Measurements from ENCODE around the gene PTRH1. TPM values are rescaled to one million over a fixed set of nuclear protein-coding genes. Genes with fewer than 3 reads are reported as not detected.

PTRH1 gene
- total RNA-seq, 1 experiment from 2014 or later: 16.9 TPM

GRCh38 chr9:127698985-127699670 lies 16.3 kb downstream of the PTRH1 start (continued):
- TF ChIP-seq NFE2L1 (CRISPR knock-in tag; IDR thresholded peaks at IDR 0.05) (no peak), ATF3 (CRISPR knock-in tag; conservative IDR thresholded peaks at IDR 0.05) (no peak), CTCF (IDR thresholded peaks at IDR 0.05) (no peak), ARID4B (CRISPR knock-in tag; IDR thresholded peaks at IDR 0.05; ENCODE audit: borderline replicate concordance) (no peak), SMAD3 (CRISPR knock-in tag; IDR thresholded peaks at IDR 0.05; ENCODE audit: borderline replicate concordance) (no peak), FOXP1 (CRISPR knock-in tag; IDR thresholded peaks at IDR 0.05; ENCODE audit: borderline replicate concordance) (peak; percentile 76; the same call in 1 of the 2 replicates), TEAD4 (CRISPR knock-in tag; IDR thresholded peaks at IDR 0.05) (no peak), NFYB (CRISPR knock-in tag; conservative IDR thresholded peaks at IDR 0.05; ENCODE audit: low read depth) (peak; percentile 74), ETV6 (CRISPR knock-in tag; IDR thresholded peaks at IDR 0.05) (no peak), ZNF121 (CRISPR knock-in tag; IDR thresholded peaks at IDR 0.05) (no peak), ZNF138 (CRISPR knock-in tag; conservative IDR thresholded peaks at IDR 0.05) (no peak), CREM (CRISPR knock-in tag; IDR thresholded peaks at IDR 0.05) (peak; percentile 45; the same call in 1 of the 2 replicates), ZNF425 (CRISPR knock-in tag; conservative IDR thresholded peaks at IDR 0.05) (no peak), E2F5 (CRISPR knock-in tag; IDR thresholded peaks at IDR 0.05) (0 out of 2 replicates have a peak, but pooled peaks have one; percentile 26), GABPB1 (CRISPR knock-in tag; IDR thresholded peaks at IDR 0.05) (no peak), KAT7 (CRISPR knock-in tag; IDR thresholded peaks at IDR 0.05; ENCODE audit: borderline replicate concordance) (no peak), ZBTB21 (CRISPR knock-in tag; IDR thresholded peaks at IDR 0.05; ENCODE audit: borderline replicate concordance) (no peak), RORB (CRISPR knock-in tag; IDR thresholded peaks at IDR 0.05) (no peak), IRF1 (CRISPR knock-in tag; IDR thresholded peaks at IDR 0.05) (no peak), FOXJ3 (CRISPR knock-in tag; IDR thresholded peaks at IDR 0.05; ENCODE audit: borderline replicate concordance) (no peak)
- TF ChIP-seq, protein P1, sequence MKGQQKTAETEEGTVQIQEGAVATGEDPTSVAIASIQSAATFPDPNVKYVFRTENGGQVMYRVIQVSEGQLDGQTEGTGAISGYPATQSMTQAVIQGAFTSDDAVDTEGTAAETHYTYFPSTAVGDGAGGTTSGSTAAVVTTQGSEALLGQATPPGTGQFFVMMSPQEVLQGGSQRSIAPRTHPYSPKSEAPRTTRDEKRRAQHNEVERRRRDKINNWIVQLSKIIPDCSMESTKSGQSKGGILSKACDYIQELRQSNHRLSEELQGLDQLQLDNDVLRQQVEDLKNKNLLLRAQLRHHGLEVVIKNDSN (CRISPR knock-in tag; IDR thresholded peaks at IDR 0.05): peak; percentile 73; the same call in 1 of the 2 replicates
- TF ChIP-seq, protein P2, sequence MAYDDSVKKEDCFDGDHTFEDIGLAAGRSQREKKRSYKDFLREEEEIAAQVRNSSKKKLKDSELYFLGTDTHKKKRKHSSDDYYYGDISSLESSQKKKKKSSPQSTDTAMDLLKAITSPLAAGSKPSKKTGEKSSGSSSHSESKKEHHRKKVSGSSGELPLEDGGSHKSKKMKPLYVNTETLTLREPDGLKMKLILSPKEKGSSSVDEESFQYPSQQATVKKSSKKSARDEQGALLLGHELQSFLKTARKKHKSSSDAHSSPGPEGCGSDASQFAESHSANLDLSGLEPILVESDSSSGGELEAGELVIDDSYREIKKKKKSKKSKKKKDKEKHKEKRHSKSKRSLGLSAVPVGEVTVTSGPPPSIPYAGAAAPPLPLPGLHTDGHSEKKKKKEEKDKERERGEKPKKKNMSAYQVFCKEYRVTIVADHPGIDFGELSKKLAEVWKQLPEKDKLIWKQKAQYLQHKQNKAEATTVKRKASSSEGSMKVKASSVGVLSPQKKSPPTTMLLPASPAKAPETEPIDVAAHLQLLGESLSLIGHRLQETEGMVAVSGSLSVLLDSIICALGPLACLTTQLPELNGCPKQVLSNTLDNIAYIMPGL (CRISPR knock-in tag; IDR thresholded peaks at IDR 0.05): 0 out of 2 replicates have a peak, but pooled peaks have one; percentile 28
- TF ChIP-seq, protein P3, sequence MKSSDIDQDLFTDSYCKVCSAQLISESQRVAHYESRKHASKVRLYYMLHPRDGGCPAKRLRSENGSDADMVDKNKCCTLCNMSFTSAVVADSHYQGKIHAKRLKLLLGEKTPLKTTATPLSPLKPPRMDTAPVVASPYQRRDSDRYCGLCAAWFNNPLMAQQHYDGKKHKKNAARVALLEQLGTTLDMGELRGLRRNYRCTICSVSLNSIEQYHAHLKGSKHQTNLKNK (CRISPR knock-in tag; IDR thresholded peaks at IDR 0.05): no peak

Measured in WTC11 (cell line).